Loucy (cell line): ENCODE measurements around the gene PSMF1.

Source experiments
- H2AFZ ChIP-seq: fragments of 200-600 bp; sonication (generic); 2 replicates; pipeline ENCODE4 v1.6.0; 2016; ENCODE audit warnings: antibody characterized with exemption, mild to moderate bottlenecking, low read length, moderate library complexity
- H3F3A ChIP-seq: fragments of 200-600 bp; 2 replicates; pipeline ENCODE4 v1.6.0; 2016; ENCODE audit warnings: antibody characterized with exemption, low read depth, mild to moderate bottlenecking
- H3K27me3 ChIP-seq: fragments of 200-600 bp; sonication (generic); 2 replicates; pipeline ENCODE4 v1.6.1; 2014; ENCODE audit warnings: low read length, mild to moderate bottlenecking; ENCODE audit not compliant: insufficient read depth, poor library complexity, severe bottlenecking
- H3K36me3 ChIP-seq: fragments of 200-600 bp; sonication (generic); 2 replicates; pipeline ENCODE4 v1.6.1; 2016; ENCODE audit warnings: low read length; ENCODE audit not compliant: insufficient read depth
- H3K4me1 ChIP-seq: fragments of 200-600 bp; sonication (generic); 2 replicates; pipeline ENCODE4 v1.5.1; 2014; ENCODE audit warnings: low read length, mild to moderate bottlenecking; ENCODE audit not compliant: insufficient read depth, poor library complexity, severe bottlenecking
- H3K4me2 ChIP-seq: fragments of 200-600 bp; sonication (generic); 2 replicates; pipeline ENCODE4 v1.6.0; 2014; ENCODE audit warnings: antibody characterized with exemption, low read length, low read depth, mild to moderate bottlenecking; ENCODE audit not compliant: poor library complexity, severe bottlenecking
- H3K4me3 ChIP-seq: fragments of 200-600 bp; sonication (generic); 2 replicates; pipeline ENCODE4 v1.5.1; 2014; ENCODE audit warnings: low read length, mild to moderate bottlenecking, mixed read lengths; ENCODE audit not compliant: poor library complexity, severe bottlenecking
- H3K79me2 ChIP-seq: fragments of 200-600 bp; sonication (generic); 2 replicates; pipeline ENCODE4 v1.6.1; 2014; ENCODE audit warnings: low read length; ENCODE audit not compliant: insufficient read depth
- H3K9ac ChIP-seq: fragments of 200-600 bp; sonication (generic); 2 replicates; pipeline ENCODE4 v1.6.0; 2014; ENCODE audit warnings: mild to moderate bottlenecking, low read depth, low read length, moderate library complexity; ENCODE audit not compliant: poor library complexity, severe bottlenecking
- H3K9me2 ChIP-seq: fragments of 200-600 bp; sonication (generic); replicated peaks from 2 replicates; pipeline ENCODE4 v1.6.1; 2016; ENCODE audit warnings: low read depth, low read length, mixed read lengths
- H3K9me3 ChIP-seq: fragments of 200-600 bp; sonication (generic); 2 replicates; pipeline ENCODE4 v1.6.1; 2014; ENCODE audit warnings: mild to moderate bottlenecking, antibody characterized with exemption, low read length, low read depth; ENCODE audit not compliant: insufficient read depth
- H4K20me1 ChIP-seq: fragments of 200-600 bp; sonication (generic); 2 replicates; pipeline ENCODE4 v1.6.0; 2014; ENCODE audit warnings: antibody characterized with exemption, low read length, mild to moderate bottlenecking; ENCODE audit not compliant: insufficient read depth, poor library complexity, severe bottlenecking
- EZH2phosphoT487 ChIP-seq: fragments of 200-600 bp; IDR thresholded peaks from 2 replicates; pipeline ENCODE4 v1.6.1; 2018; ENCODE audit warnings: antibody characterized with exemption, mild to moderate bottlenecking, moderate library complexity, borderline replicate concordance
- TF ChIP-seq, protein P1 (sequence below): fragments of 200-600 bp; sonication (generic); conservative IDR thresholded peaks from 2 replicates; pipeline ENCODE4 v1.5.1; 2014; ENCODE audit warnings: mild to moderate bottlenecking, antibody characterized with exemption, low read length

PSMF1 gene

GRCh38 chr20:1185790-1186334, 67.5 kb downstream of the PSMF1 start:
- Histone ChIP-seq H3K4me2 (no peak overlapping the region), H3F3A (no peaks in the 10 kb centered on the region), H3K9me2 (no peaks in the 10 kb centered on the region), H3K79me2 (no peaks in the 10 kb centered on the region), H3K9me3 (no peaks in the 10 kb centered on the region), H3K9ac (no peak overlapping the region), H2AFZ (no peak overlapping the region), H3K36me3 (no peaks in the 10 kb centered on the region), H3K4me3 (no peak overlapping the region), H3K4me1 (no peaks in the 10 kb centered on the region), H4K20me1 (no peaks in the 10 kb centered on the region), H3K27me3 (no peaks in the 10 kb centered on the region)
- TF ChIP-seq, protein P1, sequence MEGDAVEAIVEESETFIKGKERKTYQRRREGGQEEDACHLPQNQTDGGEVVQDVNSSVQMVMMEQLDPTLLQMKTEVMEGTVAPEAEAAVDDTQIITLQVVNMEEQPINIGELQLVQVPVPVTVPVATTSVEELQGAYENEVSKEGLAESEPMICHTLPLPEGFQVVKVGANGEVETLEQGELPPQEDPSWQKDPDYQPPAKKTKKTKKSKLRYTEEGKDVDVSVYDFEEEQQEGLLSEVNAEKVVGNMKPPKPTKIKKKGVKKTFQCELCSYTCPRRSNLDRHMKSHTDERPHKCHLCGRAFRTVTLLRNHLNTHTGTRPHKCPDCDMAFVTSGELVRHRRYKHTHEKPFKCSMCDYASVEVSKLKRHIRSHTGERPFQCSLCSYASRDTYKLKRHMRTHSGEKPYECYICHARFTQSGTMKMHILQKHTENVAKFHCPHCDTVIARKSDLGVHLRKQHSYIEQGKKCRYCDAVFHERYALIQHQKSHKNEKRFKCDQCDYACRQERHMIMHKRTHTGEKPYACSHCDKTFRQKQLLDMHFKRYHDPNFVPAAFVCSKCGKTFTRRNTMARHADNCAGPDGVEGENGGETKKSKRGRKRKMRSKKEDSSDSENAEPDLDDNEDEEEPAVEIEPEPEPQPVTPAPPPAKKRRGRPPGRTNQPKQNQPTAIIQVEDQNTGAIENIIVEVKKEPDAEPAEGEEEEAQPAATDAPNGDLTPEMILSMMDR = peak; percentile 59
- TF ChIP-seq EZH2phosphoT487 = no peak

DNA sequence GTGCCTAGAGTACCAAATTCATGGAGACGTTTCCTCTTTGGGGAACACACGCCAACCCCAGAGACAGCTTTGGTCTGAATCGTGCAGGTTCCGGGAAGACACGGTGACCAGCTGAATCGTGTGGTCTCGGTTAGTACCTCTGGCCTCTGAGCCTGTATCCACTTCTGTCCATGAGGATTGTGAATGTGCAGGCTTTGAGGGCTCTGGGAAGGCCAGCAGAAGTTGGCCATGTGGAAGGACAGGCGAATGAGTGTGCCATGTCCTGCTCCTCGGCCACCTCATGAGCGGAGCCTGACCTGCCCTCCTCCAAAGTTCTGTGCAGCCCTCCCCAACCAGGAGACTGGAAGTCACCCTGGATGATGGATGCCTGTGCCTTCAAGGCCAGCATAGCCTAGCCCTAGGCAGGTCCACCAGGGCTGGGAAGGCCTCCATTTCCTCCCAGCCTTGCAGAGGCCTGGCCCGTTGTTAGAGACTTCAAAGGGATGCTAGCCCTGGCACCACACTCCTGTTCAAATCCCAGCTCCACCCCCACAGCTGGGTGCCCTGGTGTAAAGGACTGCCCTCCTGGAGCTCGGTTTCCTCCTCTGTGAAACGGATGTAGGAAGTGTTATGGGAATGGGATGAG, 68.1 kb downstream of the PSMF1 start:
- Histone ChIP-seq H3K9me2 (no peaks in the 10 kb centered on the region), H3K4me3 (no peak overlapping the region), H3K4me2 (no peak overlapping the region), H3K27me3 (no peaks in the 10 kb centered on the region), H3K4me1 (no peaks in the 10 kb centered on the region), H3K36me3 (no peaks in the 10 kb centered on the region), H3K79me2 (no peaks in the 10 kb centered on the region), H3F3A (no peaks in the 10 kb centered on the region), H3K9me3 (no peaks in the 10 kb centered on the region), H2AFZ (no peak overlapping the region), H4K20me1 (no peaks in the 10 kb centered on the region), H3K9ac (no peak overlapping the region)
- TF ChIP-seq, protein P1 = no peak
- TF ChIP-seq EZH2phosphoT487 = no peak

- H3K4me3 ChIP-seq = no peak overlapping the region
- no peaks in the 10 kb centered on the region for H3F3A ChIP-seq
- no peaks in the 10 kb centered on the region for H3K9me2 ChIP-seq
- H4K20me1 ChIP-seq = no peaks in the 10 kb centered on the region
- no peaks in the 10 kb centered on the region for H3K27me3 ChIP-seq
- H3K9me3 ChIP-seq = no peaks in the 10 kb centered on the region
- no peak overlapping the region for H3K4me2 ChIP-seq
- H3K4me1 ChIP-seq = no peaks in the 10 kb centered on the region
- no peak overlapping the region for H3K9ac ChIP-seq
- TF ChIP-seq, protein P1 = no peak
- no peak for TF ChIP-seq EZH2phosphoT487
- no peaks in the 10 kb centered on the region for H3K79me2 ChIP-seq
- H3K36me3 ChIP-seq = no peaks in the 10 kb centered on the region
- no peak overlapping the region for H2AFZ ChIP-seq
Observed at GRCh38 chr20:1187605-1188171, 69.3 kb downstream of the PSMF1 start.
